Body of pancreas (tissue), 4 donors: Measurements from ENCODE around the gene RBMS3.

ENCODE experiments used
- CTCF ChIP-seq, 7 experiments: fragments of 450-650 bp in 4 of 7; fragments of 200-600 bp in 3 of 7; sonication (generic) in 3 of 7; IDR thresholded peaks; one replicate each; pipeline ENCODE4 v1.5.1; 2016 to 2019; ENCODE audit warnings: antibody characterized with exemption in 7 of 7
- POLR2A ChIP-seq, 3 donors: fragments of 450-650 bp; IDR thresholded peaks; one replicate each; pipeline ENCODE4 v1.6.1; 2016; ENCODE audit warnings: antibody characterized with exemption in 3 of 3, mild to moderate bottlenecking in 2 of 3

GRCh38 chr3:29408676-29409075, 127.8 kb downstream of the RBMS3 start:
- TF ChIP-seq CTCF (IDR thresholded peaks at IDR 0.05) (no peak), POLR2A (IDR thresholded peaks at IDR 0.05) (no peak)
